Activated CD8-positive, alpha-beta memory T cell treated with anti-CD3 and anti-CD28 coated beads, Interleukin-2, amount 50 U/mL, for 48 hours (primary cell): ENCODE data around the gene ITGB1BP2.
"Not testable (repeated sequence)": the region's sequence is repeated elsewhere in the genome, so short reads cannot be mapped to it uniquely, and the experiment has no call there.

Experiments
- DNase-seq: peaks from one replicate; pipeline ENCODE4 v3.0.0-alpha.2; 2020

ITGB1BP2 gene

DNA sequence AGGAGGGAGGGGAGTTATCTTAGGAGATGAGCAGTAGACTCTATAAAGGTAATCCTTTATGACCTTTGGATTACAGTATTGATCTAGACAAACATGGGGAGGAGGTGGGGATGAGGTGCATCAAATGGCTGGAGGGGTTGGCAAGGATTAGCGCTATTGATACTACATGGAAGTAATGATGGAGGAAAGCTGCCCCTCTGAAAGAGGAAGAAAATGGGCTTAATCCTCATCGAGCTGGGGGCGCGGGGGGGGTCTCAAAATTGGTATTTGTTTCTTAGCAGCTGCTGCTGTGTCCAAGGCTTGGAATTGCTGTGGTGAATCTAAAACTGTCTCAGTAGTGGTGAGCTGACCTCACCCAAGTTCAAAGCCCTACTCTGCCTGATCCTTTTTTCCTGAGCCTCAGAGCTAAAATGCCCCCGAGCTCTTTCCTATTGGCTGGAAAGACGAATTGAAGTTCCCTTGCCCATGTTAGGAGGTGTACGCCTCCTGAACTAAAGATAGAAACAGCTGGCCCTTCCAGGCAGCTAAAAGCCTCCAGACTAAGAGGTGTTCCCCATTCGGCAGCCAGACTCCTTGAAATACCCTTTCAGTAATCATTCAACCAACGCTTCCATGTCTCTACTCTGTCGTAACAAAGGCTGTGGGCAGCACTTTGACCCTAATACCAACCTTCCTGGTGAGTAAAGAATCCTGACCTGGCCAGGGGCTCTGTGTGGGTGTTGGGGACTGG lies at the start of gene ITGB1BP2:
Gene ITGB1BP2, plus strand, starts transcription at position 556 of the 730 bp plus-strand sequence. Its CDS starts 57 bp downstream, at position 613.
- no peak for DNase-seq

- DNase-seq: no peak
Measured at GRCh38 chrX:71252221-71252620, 49.3 kb upstream of the ITGB1BP2 start.

DNA sequence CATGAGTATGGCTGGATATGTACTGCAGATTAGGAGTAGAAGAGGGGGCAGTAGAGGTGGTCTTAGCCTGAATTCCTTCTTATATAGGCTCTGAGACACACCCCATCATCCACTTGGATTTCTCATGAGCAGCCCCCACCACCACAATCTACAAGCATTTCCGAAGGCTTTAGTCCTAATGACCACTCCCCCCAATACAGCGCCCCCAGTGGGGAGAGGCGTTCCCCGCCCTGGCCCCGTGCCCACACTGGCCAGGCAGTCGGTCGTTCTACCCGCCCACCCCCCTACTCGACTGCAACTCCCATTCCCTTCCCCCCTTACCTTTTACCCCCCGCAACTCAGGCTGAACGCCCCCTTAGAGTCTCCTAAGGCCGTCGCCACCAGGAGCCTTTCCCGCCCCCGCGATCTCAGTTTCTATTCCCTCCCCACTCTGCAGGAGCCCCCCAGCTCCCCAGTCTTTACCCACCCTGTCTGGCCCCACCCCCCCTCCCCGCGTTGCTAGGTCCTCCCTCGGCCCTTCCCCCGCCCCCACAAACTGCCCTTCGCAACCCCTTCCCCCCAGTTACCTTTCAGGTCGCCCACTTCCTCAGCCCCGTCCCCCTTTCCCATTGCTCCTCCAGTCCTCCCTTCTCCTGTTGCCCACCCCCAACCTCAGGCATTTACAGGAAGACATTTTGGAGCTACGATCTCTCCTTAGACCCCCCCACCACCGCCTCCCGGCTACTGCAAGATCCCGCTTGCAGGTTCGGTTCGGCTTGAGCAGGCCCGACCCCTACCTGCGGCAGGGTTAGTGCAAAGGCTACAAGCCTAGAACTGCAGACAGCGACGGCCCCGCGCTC lies 48.1 kb upstream of the ITGB1BP2 start:
- DNase-seq: peak; percentile 60

- peak; percentile 86 for DNase-seq
Measured at GRCh38 chrX:71254092-71254963, 47.2 kb upstream of the ITGB1BP2 start, which contains the start of gene ZMYM3. Gene ZMYM3 (minus strand): TSS chrX:71254140. CDS start chrX:71253255, 885 bp downstream.

DNA sequence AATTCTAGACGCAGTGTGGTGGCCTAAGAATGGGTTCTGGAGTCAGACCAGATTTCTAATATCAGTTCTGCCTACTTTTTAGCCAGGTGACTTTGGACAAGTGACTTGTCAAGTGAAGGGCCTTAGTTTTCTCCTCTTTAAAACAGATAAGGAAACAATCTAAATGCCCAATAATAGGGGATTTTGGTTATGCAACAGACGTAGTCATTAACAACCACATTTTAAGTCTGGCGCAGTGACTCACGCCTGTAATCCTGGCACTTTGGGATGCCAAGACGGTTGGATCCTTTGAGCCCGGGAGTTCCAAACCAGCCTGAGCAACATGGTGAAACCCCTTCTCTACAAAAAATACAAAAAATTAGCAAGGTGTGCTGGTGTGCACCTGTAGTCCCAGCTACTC lies 45.5 kb upstream of the ITGB1BP2 start:
- no peak for DNase-seq

GRCh38 chrX:71256856-71257255 lies 44.7 kb upstream of the ITGB1BP2 start:
- DNase-seq: no peak

DNA sequence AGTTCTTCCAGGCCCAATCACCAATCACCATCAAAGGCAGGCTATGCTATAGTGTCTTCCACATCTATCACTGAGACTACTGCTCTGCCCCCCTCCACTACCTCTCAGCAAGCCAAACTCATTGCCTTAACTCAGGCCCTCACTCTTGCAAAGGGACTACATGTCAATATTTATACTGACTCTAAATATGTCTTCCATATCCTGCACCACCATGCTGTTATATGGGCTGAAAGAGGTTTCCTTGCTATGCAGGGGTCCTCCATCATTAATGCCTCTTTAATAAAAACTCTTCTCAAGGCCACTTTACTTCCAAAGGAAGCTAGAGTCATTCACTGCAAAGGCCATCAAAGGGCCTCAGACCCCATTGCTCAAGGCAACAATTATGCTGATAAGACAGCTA lies 32.9 kb upstream of the ITGB1BP2 start:
- not testable (repeated sequence) for DNase-seq

- DNase-seq: no peak
Measured at GRCh38 chrX:71269801-71270395, 31.7 kb upstream of the ITGB1BP2 start.

GRCh38 chrX:71272313-71272712 lies 29.2 kb upstream of the ITGB1BP2 start:
- DNase-seq: not testable (repeated sequence)

- not testable (repeated sequence) for DNase-seq
Measured at GRCh38 chrX:71281300-71281699, 20.2 kb upstream of the ITGB1BP2 start.

DNA sequence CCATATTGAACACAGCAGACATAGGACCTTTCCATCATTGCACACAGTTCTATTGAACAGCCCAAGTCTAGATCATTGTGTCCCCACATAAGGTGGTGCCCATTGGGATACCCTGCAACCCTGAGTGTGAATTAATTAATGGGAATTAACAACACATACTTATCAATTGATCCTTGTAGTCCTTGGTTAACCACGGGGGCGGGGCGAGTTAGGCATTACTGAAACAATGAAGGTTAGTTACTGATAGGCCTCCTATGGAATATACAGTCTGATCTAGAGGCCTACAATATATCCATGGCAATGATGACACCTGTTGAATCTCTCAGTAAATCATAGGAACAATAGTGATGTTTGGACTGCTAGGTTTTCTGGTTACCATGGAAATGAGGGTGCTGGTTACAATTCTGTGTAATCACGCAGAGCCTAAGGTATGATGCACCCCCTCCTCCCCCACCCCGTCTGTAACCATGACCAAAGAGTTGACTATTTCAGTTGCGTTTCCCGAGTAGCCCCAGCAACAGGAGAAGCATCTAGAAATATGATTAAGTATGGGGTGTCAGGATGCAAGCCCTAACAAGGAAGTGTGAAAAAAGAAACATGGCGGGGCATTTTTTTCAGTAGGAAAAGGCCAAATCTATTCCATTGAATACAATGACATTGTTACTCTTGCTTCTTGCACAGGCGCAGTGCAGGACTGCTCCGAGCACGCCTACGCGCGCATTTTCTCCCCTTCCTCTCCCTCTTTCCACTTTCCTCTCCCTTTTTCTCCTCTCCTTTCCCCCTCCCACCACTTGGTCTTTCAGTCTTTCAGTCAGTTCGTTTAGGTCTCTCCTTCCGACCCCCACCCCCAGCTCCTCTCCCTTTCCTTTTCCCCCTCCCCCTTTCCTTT lies 18.8 kb upstream of the ITGB1BP2 start:
- peak; percentile 61 for DNase-seq

- DNase-seq: peak; percentile 87
Measured at GRCh38 chrX:71283403-71284143, 18.0 kb upstream of the ITGB1BP2 start, which contains the start of gene NONO. Gene NONO (plus strand): TSS chrX:71283635. CDS start chrX:71290638, 7,003 bp downstream.

- DNase-seq: no peak
Measured at GRCh38 chrX:71285929-71286328, 15.6 kb upstream of the ITGB1BP2 start.

GRCh38 chrX:71291381-71291780 lies 10.2 kb upstream of the ITGB1BP2 start:
- no peak for DNase-seq

DNA sequence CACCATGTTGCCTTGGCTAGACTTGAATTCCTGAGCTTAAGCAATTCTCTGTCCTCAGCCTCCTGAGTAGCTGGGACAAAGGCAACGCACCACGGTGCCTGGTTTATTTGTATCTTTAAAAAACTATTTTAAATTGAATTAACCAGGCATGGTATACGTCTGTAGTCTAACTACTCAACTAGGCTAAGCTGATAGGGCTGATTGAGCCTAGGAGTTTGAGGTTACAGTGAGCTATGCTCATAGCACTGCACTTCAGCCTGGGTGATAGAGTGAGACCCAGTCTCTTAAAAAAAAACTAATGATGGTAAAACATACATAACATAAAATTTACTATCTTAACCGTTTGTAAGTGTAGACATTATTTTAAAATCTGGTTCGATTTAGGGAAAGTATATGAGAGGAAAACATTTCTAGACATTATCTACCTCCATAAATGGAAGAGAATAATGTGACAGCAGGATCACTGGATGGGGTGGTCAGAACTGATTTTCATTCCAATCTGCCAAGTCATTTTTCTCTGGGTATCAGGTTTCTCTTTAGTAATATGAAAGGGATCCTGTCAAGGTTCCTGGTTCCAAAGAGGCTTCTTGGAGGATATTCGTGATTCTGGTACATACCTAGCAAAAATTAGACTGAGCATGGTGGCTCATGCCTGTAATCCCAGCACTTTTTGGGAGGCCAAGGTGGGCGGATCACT lies 8.7 kb upstream of the ITGB1BP2 start:
- no peak for DNase-seq

- no peak for DNase-seq
Measured at GRCh38 chrX:71296806-71297205, 4.7 kb upstream of the ITGB1BP2 start.

DNA sequence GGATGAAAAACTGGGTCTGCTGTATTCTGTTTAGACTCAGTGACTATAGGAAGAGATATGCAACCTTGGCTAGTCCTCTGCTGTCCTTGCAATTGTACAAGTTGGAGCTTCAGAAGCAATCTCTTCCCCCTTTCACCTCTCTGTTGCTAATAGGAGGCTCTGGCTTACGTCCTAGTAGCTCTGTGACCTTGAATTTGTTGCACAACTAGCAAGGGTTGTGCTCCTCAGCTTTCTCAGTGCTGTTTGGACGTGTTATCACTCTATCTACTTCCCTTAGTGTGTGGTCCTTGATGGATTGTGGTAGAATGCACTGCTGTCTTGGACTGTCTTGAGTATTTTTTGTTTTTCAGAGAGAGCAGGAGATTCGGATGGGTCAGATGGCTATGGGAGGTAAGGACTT lies 3.4 kb upstream of the ITGB1BP2 start:
- DNase-seq: no peak

- DNase-seq: not testable (repeated sequence)
Measured at GRCh38 chrX:71300064-71300463, 1.5 kb upstream of the ITGB1BP2 start.

- DNase-seq: not testable (repeated sequence)
Measured at GRCh38 chrX:71300495-71300894, 1.1 kb upstream of the ITGB1BP2 start.
